ENCODE measurements around the gene GAGE12J. TPM values are rescaled to one million over a fixed set of nuclear protein-coding genes. Genes with fewer than 3 reads are reported as not detected.
"Not testable (repeated sequence)": the region's sequence is repeated elsewhere in the genome, so short reads cannot be mapped to it uniquely, and the experiment has no call there.

The GAGE12J gene
- total RNA-seq, 4 donors from 2014 or later = not detected

- Histone ChIP-seq H3K4me3 (no peak overlapping the region), H3K27ac (no peak overlapping the region), H3K9me3 (no peaks in the 10 kb centered on the region), H3K27me3 (no peaks in the 10 kb centered on the region), H3K36me3 (no peaks in the 10 kb centered on the region), H3K4me1 (no peaks in the 10 kb centered on the region)
- TF ChIP-seq, protein P1, sequence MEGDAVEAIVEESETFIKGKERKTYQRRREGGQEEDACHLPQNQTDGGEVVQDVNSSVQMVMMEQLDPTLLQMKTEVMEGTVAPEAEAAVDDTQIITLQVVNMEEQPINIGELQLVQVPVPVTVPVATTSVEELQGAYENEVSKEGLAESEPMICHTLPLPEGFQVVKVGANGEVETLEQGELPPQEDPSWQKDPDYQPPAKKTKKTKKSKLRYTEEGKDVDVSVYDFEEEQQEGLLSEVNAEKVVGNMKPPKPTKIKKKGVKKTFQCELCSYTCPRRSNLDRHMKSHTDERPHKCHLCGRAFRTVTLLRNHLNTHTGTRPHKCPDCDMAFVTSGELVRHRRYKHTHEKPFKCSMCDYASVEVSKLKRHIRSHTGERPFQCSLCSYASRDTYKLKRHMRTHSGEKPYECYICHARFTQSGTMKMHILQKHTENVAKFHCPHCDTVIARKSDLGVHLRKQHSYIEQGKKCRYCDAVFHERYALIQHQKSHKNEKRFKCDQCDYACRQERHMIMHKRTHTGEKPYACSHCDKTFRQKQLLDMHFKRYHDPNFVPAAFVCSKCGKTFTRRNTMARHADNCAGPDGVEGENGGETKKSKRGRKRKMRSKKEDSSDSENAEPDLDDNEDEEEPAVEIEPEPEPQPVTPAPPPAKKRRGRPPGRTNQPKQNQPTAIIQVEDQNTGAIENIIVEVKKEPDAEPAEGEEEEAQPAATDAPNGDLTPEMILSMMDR (IDR thresholded peaks at IDR 0.05 in 4 of 5, conservative IDR thresholded peaks at IDR 0.05 in 1 of 5) = no peak
- no peak for TF ChIP-seq POLR2A (IDR thresholded peaks at IDR 0.05)
- DNase-seq = no peak
- in situ Hi-C loops (cut with MboI; ENCODE audit: low sequenced_read_pairs in 4 of 4) (no loop called here), intact Hi-C loops (cut with DNase I; ENCODE audit: low total_unique reads) (loop anchor here (5.0 kb wide), 3 partner anchors 460 to 585 kb away; partner anchors contain the start of gene USP27X)
- no peak for ATAC-seq
These were observed 29.2 kb upstream of the GAGE12J start for GRCh38 chrX:49292400-49293362.

- H3K9me3 ChIP-seq; ATAC-seq; H3K4me1 ChIP-seq; in situ Hi-C loops (cut with MboI; ENCODE audit: low sequenced_read_pairs in 4 of 4); intact Hi-C loops (cut with DNase I; ENCODE audit: low total_unique reads); DNase-seq; H3K27me3 ChIP-seq; H3K36me3 ChIP-seq; H3K27ac ChIP-seq; H3K4me3 ChIP-seq: not testable (repeated sequence)
These were observed 22.5 kb upstream of the GAGE12J start for GRCh38 chrX:49299293-49299692.

DNA sequence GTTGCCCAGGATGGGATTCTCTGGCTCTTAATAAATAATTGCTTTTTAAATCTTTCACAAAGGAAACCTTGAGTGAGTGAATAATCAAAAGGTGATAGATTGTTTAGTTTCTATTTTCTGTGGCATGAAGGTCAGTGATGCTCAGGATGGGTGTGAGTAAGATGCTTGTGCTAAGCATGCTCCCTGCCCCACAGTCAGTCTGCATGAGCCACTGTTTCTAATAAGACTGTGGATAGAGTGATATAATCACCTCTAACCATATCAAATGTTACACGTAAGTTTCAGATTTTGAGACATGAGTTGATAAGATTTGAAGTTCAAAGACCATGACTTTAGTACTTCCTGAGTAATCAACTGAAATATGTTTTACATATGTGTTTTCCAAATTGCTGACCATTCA, 21.1 kb upstream of the GAGE12J start:
- no peak overlapping the region for H3K4me3 ChIP-seq
- intact Hi-C loops (cut with DNase I; ENCODE audit: low total_unique reads) = no loop called here
- no peaks in the 10 kb centered on the region for H3K9me3 ChIP-seq
- TF ChIP-seq POLR2A (IDR thresholded peaks at IDR 0.05) = no peak
- TF ChIP-seq, protein P1 (IDR thresholded peaks at IDR 0.05 in 4 of 5, conservative IDR thresholded peaks at IDR 0.05 in 1 of 5) = no peak
- ATAC-seq (no peak), DNase-seq (no peak)
- no peaks in the 10 kb centered on the region for H3K4me1 ChIP-seq
- H3K36me3 ChIP-seq = no peaks in the 10 kb centered on the region
- no peaks in the 10 kb centered on the region for H3K27me3 ChIP-seq
- in situ Hi-C loops (cut with MboI; ENCODE audit: low sequenced_read_pairs in 4 of 4) = no loop called here
- no peak overlapping the region for H3K27ac ChIP-seq

GRCh38 chrX:49303346-49303745, 18.5 kb upstream of the GAGE12J start, which contains the start of gene GAGE10:
Gene GAGE10, plus strand, starts transcription at chrX:49303646. Its CDS starts 1,214 bp downstream, at chrX:49304860.
- no peak for TF ChIP-seq POLR2A (IDR thresholded peaks at IDR 0.05)
- TF ChIP-seq, protein P1 (IDR thresholded peaks at IDR 0.05 in 4 of 5, conservative IDR thresholded peaks at IDR 0.05 in 1 of 5) = no peak
- Histone ChIP-seq H3K4me3 (no peak within 1 kb of the TSS), H3K27ac (no peak within 1 kb of the TSS), H3K36me3 (no peaks in the 10 kb centered on the region), H3K4me1 (no peaks in the 10 kb centered on the region), H3K27me3 (no peaks in the 10 kb centered on the region), H3K9me3 (no peaks in the 10 kb centered on the region)
- DNase-seq (no peak), ATAC-seq (no peak)
- in situ Hi-C loops (cut with MboI; ENCODE audit: low sequenced_read_pairs in 4 of 4) = no loop called here
- intact Hi-C loops (cut with DNase I; ENCODE audit: low total_unique reads) = no loop called here

DNA sequence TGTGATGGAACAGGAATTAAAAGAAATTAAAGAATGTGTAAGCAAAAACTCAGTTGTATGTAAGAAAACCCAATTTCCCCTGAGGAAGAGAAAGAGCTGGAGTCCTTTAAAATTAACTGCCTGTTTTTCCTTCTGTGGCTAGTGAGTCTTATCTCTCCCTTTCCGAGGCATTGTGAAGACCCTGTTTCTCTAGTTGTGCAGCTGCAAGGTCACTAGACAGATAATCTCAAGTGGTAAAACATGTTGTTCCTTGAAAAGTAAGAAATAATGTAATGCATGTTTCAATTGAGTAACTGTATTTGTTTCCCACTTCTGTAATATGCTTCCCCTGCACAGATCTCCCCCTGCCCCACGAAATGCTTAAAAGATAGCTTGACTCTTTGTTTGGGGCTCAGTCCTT, 14.1 kb upstream of the GAGE12J start:
- H3K27me3 ChIP-seq; H3K4me1 ChIP-seq; H3K9me3 ChIP-seq; H3K27ac ChIP-seq; H3K4me3 ChIP-seq; H3K36me3 ChIP-seq; DNase-seq; intact Hi-C loops (cut with DNase I; ENCODE audit: low total_unique reads); in situ Hi-C loops (cut with MboI; ENCODE audit: low sequenced_read_pairs in 4 of 4); ATAC-seq: not testable (repeated sequence)
